DOHH2 (cell line): ENCODE results near the gene APOL5.

Source experiments
- EZH2phosphoT487 ChIP-seq: fragments of 200-600 bp; sonication (generic); IDR thresholded peaks from 2 replicates; pipeline ENCODE4 v1.6.1; 2017; ENCODE audit warnings: borderline replicate concordance, mild to moderate bottlenecking, antibody characterized with exemption, low read length, moderate library complexity, mixed read lengths
- TF ChIP-seq, protein P1 (sequence below): fragments of 200-600 bp; sonication (generic); IDR thresholded peaks from one replicate; pipeline ENCODE4 v1.5.1; 2014; ENCODE audit warnings: antibody characterized with exemption, mild to moderate bottlenecking, low read depth, low read length; ENCODE audit not compliant: poor library complexity, severe bottlenecking

DNA sequence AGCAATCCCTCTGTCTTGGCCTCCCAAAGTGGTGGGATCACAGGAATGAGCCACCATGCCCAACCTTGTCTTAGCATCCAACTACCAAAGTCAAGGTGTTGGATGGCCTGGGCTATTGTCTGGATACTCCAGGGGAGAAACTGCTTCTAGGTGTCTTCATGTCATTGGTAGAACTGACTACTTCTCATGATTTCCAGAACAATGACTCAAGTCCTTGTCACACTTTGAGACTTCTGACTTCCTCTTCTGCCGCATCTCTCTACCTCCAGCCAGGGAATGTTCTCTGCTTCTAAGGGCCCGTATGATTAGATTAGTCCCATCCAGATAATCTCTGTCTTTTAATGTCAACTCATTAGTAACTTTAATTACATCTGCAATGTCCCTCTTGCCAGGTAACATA lies 38.8 kb upstream of the APOL5 start:
- TF ChIP-seq, protein P1, sequence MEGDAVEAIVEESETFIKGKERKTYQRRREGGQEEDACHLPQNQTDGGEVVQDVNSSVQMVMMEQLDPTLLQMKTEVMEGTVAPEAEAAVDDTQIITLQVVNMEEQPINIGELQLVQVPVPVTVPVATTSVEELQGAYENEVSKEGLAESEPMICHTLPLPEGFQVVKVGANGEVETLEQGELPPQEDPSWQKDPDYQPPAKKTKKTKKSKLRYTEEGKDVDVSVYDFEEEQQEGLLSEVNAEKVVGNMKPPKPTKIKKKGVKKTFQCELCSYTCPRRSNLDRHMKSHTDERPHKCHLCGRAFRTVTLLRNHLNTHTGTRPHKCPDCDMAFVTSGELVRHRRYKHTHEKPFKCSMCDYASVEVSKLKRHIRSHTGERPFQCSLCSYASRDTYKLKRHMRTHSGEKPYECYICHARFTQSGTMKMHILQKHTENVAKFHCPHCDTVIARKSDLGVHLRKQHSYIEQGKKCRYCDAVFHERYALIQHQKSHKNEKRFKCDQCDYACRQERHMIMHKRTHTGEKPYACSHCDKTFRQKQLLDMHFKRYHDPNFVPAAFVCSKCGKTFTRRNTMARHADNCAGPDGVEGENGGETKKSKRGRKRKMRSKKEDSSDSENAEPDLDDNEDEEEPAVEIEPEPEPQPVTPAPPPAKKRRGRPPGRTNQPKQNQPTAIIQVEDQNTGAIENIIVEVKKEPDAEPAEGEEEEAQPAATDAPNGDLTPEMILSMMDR, result no peak
- TF ChIP-seq EZH2phosphoT487, result no peak
